Activated CD4-positive, alpha-beta T cell treated with anti-CD3 and anti-CD28 coated beads, Interleukin-2, amount 50 U/mL, for 1 hour (primary cell): ENCODE results near the gene PERCC1.
A peak's percentile ranks its signal among the peaks of the same experiment; 100 is the strongest.
"Not testable (repeated sequence)": the region's sequence is repeated elsewhere in the genome, so short reads cannot be mapped to it uniquely, and the experiment has no call there.

ENCODE experiments used
- DNase-seq: peaks from one replicate; pipeline ENCODE4 v3.0.0-alpha.2; 2020

Gene PERCC1

DNA sequence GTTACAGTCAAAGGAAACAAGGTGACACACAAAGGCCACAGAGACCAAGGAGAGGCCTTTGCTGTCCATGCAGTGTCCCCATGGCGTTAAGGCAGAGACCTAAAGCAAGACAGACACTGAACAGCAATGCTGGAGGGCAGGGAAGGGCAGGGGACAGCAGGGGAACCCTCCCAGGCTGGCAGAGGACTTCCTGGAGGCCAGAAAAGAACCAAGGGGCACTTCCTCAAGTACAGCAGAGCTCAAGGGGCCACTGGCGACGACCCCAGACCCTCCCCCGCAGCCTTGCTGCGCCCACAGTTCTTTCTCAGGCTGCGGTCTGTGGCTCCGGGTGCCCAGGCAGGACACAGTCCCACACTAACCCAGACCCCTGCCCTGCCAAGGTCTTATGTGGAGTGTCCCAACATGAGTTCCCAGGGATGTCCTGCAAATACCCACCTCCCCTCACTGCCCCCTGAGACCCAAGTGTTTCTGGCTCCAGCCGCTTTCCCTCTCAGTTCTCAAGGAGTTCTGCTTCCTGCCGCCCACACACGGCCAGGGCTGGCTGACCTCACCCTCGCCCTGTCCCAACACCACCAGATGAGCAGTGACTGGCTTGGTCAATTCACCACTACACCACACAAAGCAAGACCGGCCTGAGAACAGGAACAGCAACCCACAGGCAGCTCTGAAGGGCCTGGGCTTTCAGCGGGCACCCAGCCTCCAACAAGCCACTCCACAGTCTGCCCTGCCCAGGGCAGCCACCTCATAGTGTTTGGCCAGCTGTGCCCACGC is 39.8 kb downstream of the PERCC1 start:
- DNase-seq, result no peak

DNA sequence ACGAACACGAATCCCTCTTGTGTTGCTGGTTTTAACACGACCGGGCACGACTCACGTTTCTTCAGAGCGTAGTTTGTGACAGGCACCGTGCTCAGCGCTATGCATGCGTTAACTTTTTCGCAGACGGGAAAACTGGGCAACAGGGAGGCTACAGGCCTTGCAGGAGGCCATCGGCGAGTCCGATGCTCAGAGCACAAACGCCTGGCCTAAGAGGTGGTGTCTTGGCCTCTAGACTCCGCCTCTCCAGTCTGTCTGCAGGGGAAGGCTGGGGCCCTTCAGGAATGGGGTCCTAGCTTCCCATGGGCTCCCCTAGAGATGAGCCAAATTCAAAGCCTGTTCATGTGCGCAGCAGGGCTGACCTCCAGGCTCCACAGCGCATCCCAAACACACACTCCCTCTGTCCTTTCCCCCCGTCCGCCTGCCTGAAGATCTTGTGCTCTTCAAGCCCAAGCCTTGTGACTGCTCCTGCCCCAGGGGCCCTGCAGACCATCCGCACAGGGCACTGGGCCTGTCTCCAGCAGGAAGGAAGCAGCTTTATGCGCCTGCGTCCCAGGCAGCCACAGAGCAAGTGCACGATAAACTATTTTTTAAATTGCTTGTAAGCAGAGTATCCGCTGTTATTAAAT is 40.8 kb downstream of the PERCC1 start:
- DNase-seq, result no peak

DNA sequence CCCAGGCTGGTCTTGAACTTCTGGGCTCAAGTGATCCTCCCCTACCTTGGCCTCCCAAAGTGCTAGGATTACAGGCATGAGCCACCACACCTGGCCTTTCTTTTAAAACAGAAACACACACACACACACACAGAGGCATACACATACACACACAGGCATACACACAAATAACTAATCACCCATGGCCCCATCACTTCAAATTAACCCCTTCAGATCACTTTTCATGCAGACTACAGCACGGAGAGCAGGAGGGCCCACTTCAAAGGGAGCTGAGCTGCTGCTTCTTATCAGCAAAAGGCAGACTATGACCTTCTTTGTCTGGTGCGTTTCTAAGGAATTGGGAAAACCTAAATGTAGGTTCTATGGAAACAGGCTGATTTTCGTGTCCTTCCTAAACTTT is 42.1 kb downstream of the PERCC1 start:
- DNase-seq, result no peak

DNA sequence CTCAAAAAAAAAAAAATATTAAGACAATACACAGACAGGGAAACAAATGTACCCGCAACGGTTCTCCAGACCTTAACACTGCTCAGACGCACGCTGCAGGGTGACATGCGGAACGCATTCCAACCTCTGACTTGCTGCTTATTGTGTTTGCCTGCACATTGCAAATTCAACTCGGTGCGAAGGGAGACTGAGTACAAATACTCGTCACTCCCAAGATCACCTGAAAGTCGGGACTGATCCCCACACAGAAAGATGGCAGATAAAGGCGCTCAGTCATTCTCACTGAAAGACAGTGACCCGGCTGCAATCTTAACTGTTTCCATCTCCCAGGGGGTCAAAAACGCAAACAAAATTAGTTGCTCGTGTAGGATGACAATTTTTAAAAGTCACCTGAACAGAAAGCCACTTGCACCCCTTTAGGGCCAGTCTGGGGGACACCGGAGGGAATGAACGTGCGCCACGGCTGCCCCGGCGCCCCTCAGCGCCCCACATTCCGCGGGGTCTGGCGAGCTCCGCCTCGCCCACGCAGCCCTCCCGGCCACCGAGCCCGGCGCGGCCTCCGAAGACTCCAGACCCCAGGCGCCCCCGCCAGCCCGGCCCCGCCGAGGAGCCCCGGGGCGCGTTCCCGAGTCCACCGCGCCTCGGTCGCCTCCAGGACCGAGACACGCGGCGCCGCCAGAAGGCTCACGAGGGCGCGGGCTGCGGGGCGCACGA is 43.4 kb downstream of the PERCC1 start:
- no peak for DNase-seq

DNA sequence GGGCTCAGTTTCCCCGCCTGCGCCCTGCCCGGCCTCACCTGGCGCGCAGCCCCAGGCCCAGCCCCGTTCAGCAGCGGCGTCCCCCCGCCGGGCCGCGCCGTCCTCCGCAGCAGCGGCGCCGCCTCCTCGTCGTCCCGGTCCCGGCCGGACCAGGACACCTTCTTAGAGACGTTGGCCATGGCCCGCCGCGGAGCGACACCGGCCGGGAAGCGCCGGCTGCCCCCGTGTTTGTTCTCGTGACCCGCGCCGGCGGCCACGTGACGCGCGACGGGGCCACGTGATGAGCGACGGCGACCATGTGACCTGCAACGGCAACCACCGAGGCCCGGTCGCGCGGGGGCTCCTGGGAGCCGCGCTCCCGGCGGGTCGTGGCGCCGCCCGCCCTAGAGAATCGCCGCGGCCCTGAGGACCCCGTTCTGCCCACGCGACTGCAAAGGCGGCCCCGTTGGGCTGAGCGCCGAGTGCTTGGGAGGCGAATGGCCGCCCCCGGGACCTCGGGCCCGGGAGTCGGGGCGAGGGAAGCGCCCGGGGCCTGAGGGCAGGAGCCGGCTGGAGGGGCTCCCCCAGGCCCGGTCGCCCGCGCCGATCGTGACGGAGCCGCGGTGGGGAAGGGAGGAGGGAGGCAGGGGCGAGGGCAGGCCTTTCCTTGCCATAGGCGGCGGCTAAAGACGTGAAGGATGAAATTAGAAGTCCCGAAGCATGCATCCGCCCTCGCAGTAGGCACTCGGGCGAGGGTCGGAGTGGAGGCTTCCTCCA is 44.1 kb downstream of the PERCC1 start, which contains the start of gene CLCN7:
TSS of gene CLCN7 (minus strand) at position 233 of the 756 bp plus-strand sequence. CDS start at position 179, 54 bp downstream.
- peak; percentile 80 for DNase-seq

DNA sequence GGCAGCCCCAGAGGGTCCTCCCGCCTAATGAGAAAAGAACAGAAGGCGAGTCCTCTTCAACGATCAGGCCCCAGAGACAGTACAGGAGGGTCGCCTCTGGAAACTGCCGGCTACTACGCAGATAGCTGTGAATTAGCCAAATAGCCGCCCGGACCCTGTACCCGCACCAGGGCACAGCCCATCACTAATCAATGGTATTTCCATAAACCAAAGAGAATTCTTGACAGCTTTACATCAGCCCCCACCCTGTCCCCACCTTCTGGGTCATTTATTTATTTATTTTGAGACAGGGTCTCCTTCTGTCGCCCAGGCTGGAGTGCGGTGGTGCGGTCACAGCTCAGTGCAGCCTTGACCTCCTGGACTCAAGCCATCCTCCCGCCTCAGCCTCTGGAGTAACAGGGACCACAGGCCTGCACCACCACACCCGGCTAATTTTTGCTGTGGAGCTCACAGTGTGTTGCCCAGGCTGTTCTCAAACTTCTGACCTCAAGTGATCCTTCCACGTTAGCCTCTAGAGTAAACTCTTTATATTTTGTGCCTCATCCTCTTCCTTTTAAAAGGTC is 44.8 kb downstream of the PERCC1 start:
- DNase-seq, result no peak

DNA sequence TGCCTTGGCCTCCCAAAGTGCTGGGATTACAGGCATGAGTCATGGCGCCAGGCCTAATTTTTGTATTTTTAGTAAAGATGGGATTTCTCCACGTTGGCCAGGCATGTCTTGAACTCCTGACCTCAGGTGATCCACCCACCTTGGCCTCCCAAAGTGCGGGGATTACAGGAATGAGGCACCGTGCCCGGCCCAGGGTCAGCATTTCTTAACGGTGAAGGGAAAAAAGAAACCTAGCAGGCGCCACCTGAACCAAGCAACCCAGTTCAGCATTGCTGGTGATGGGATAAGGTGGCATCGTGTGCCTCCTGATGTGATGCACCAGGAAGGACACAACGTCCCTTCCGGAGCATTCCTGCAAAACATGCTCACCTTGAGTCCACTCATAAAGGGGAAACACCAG is 46.2 kb downstream of the PERCC1 start:
- DNase-seq, result no peak

DNA sequence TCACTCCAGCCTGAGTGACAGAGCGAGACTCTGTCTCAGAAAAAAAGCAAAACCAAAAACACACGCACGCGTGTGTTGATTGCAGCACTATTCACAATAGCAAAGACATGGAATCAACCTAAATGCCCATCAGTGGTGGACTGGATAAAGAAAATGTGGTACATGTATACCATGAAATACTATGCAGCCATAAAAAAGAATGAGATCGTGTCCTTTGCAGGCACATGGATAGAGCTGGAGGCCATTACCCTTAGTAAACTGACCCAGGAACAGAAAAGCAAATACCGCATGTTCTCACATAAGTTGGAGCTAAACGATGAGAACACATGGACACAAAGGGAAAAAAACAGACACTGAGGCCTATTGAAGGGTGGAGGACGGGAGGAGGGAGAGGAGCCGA is 48.1 kb downstream of the PERCC1 start:
- DNase-seq, result not testable (repeated sequence)

DNA sequence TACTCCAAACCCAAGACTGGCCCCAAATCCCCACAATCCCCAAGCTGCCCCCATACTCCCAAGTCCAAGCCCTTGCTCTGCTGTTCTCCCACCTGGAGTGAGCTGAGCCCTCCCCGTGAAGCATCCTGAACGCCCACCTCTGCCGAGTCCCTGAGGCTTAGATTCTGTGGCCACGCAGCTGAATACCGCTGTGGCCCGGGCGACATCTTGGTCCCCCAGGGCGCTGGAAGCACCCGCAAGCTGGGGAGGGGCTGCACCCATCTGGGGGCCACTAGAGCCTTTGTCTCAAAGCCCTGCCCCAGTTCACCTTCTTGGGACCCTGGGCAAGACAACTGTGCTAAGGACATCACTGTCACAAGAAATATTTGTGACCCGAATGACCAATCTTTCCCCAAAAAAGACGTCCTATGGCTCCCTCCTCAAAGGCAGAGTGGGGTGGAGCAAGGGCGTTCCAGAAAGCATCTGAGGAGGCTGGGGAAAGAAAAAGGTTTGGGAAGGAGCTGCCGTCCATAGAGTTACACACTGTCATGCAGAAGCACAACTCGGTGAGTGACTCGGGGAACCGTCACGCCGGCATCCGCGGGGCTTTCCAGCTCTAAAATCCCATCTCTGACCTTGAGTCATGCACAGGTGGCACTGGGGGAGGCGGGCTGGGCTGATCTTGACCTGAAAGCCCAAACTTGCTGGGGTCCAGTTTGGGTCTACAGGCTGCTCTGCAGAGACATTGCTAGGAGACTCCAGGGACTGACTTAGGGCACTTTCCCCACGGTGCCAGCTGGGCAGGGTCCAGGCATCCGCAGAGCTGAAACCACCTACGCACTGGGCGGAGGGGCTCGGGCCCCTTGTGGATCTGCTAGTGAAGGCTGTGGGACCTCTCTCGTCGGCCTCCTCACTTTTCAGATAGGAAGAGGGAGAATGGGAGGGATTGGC is 51.3 kb downstream of the PERCC1 start:
- no peak for DNase-seq
